HCT116 (cell line): ENCODE results near the gene VPS33B. TPM values are rescaled to one million over a fixed set of nuclear protein-coding genes. Genes with fewer than 3 reads are reported as not detected.

Experiments
- ATAC-seq: fragments of 200-7000 bp; cut with Tn5 transposase; 2 replicates; pipeline ENCODE4 v1.9.1; 2020; ENCODE audit warnings: mild to moderate bottlenecking, moderate library complexity
- BruUV-seq: library from RNA; stranded (reverse); fragments of 400-500 nt; replicated peaks from 2 replicates; lab custom pipeline; 2021; lab: Mats Ljungman, UMichigan
- CTCF ChIA-PET: fragments of 300-600 bp; sonication (Branson Sonifier 250); formaldehyde crosslinking; loops from one replicate; lab custom pipeline; 2021; ENCODE audit warnings: antibody characterized with exemption; lab: Charles Lee
- POLR2A ChIA-PET: fragments of 300-600, 350-600 bp; sonication (Branson Sonifier 250); formaldehyde crosslinking; loops from one replicate; lab custom pipeline; 2021; ENCODE audit warnings: antibody characterized with exemption; lab: Charles Lee
- RAD21 ChIA-PET, 2 experiments: fragments of 300-600 bp; sonication (Branson Sonifier 250); formaldehyde crosslinking; loops; one replicate each; lab custom pipeline; 2023; ENCODE audit warnings: low total read pairs in 2 of 2; ENCODE audit not compliant: uncharacterized antibody in 2 of 2, unreplicated experiment in 2 of 2, low non-redundant PET in 1 of 2; lab: Charles Lee
- DNase-seq: peaks from one replicate; pipeline ENCODE4 v3.0.0-alpha.2; 2010; ENCODE audit warnings: low read depth, low spot score
- H2AFZ ChIP-seq: fragments of 200-600 bp; shearing (Covaris generic), sonication (generic); 2 replicates; pipeline ENCODE4 v1.6.1; 2017; ENCODE audit warnings: low read depth, mixed run types, mixed read lengths, antibody characterized with exemption, low read length; ENCODE audit not compliant: poor library complexity, severe bottlenecking
- H3K27ac ChIP-seq: 2 replicates; pipeline ENCODE4 v1.5.1; 2012; ENCODE audit warnings: low read depth, low read length
- H3K27me3 ChIP-seq: fragments of 200-600 bp; sonication (generic); 2 replicates; pipeline ENCODE4 v1.6.1; 2016; ENCODE audit warnings: mixed run types, low read length, mixed read lengths; ENCODE audit not compliant: insufficient read depth
- H3K36me3 ChIP-seq, 2 experiments: fragments of 200-500 bp in 1 of 2; fragments of 200-600 bp in 1 of 2; sonication (Bioruptor generic) in 1 of 2; sonication (generic) in 1 of 2; 2 replicates each; pipeline versions ENCODE4 v1.5.1 to v1.6.1; 2014 to 2016; ENCODE audit warnings: low read length in 2 of 2, inconsistent platforms in 1 of 2, mixed read lengths in 1 of 2, mixed run types in 1 of 2; ENCODE audit not compliant: insufficient read depth in 2 of 2, control insufficient read depth in 1 of 2
- H3K4me1 ChIP-seq, 2 experiments: fragments of 200-600 bp in 1 of 2; sonication (generic) in 1 of 2; 2 replicates each; pipeline versions ENCODE4 v1.5.1 to v1.6.1; 2012 to 2017; ENCODE audit warnings: low read length in 2 of 2, inconsistent platforms in 1 of 2, mild to moderate bottlenecking in 1 of 2, mixed read lengths in 1 of 2, mixed run types in 1 of 2, moderate library complexity in 1 of 2; ENCODE audit not compliant: insufficient read depth in 2 of 2, control insufficient read depth in 1 of 2
- H3K4me2 ChIP-seq: fragments of 200-600 bp; sonication (generic); 2 replicates; pipeline ENCODE4 v1.6.1; 2017; ENCODE audit warnings: mixed run types, low read length, mixed read lengths
- H3K4me3 ChIP-seq, 2 experiments: fragments of 200-600 bp in 1 of 2; sonication (generic) in 1 of 2; replicated peaks in 1 of 2; 2 replicates each; pipeline ENCODE4 v1.5.1; 2011 to 2016; ENCODE audit warnings: low read length in 2 of 2, control low read depth in 1 of 2, low read depth in 1 of 2, mild to moderate bottlenecking in 1 of 2, mixed read lengths in 1 of 2, mixed run types in 1 of 2
- H3K79me2 ChIP-seq: fragments of 200-600 bp; sonication (generic); 2 replicates; pipeline ENCODE4 v1.6.1; 2017; ENCODE audit warnings: mild to moderate bottlenecking, mixed run types, low read length, moderate library complexity, mixed read lengths; ENCODE audit not compliant: insufficient read depth
- H3K9ac ChIP-seq: fragments of 200-600 bp; sonication (generic); 2 replicates; pipeline ENCODE4 v1.6.1; 2016; ENCODE audit warnings: low read length, mixed read lengths
- H3K9me2 ChIP-seq: fragments of 200-600 bp; sonication (generic), shearing (Covaris generic); 2 replicates; pipeline ENCODE4 v1.6.1; 2017; ENCODE audit warnings: mixed run types, mild to moderate bottlenecking, moderate library complexity; ENCODE audit not compliant: insufficient read depth
- H3K9me3 ChIP-seq, 2 experiments: fragments of 200-500 bp in 1 of 2; fragments of 200-600 bp in 1 of 2; sonication (Bioruptor generic) in 1 of 2; sonication (generic) in 1 of 2; 2 replicates each; pipeline ENCODE4 v1.6.1; 2014 to 2017; ENCODE audit warnings: low read length in 2 of 2, mixed read lengths in 2 of 2, inconsistent platforms in 1 of 2, low read depth in 1 of 2, mild to moderate bottlenecking in 1 of 2, mixed run types in 1 of 2, moderate library complexity in 1 of 2; ENCODE audit not compliant: control insufficient read depth in 1 of 2, insufficient read depth in 1 of 2
- H4K20me1 ChIP-seq: fragments of 200-600 bp; sonication (generic), shearing (Covaris generic); 2 replicates; pipeline ENCODE4 v1.6.1; 2017; ENCODE audit warnings: mixed run types, mild to moderate bottlenecking, moderate library complexity; ENCODE audit not compliant: insufficient read depth
- ATF3 ChIP-seq: IDR thresholded peaks from 2 replicates; pipeline ENCODE4 v1.6.1; 2012
- CBX3 ChIP-seq: IDR thresholded peaks from 2 replicates; pipeline ENCODE4 v1.6.1; 2012; ENCODE audit warnings: low read depth
- CEBPB ChIP-seq: IDR thresholded peaks from 2 replicates; pipeline ENCODE4 v1.6.1; 2012; ENCODE audit warnings: low read depth
- ELF1 ChIP-seq: IDR thresholded peaks from 2 replicates; pipeline ENCODE4 v1.6.1; 2012; ENCODE audit warnings: low read depth, borderline replicate concordance
- EZH2 ChIP-seq: fragments of 200-600 bp; sonication (generic); IDR thresholded peaks from 2 replicates; pipeline ENCODE4 v1.6.1; 2017; ENCODE audit warnings: antibody characterized with exemption, mixed run types
- EZH2phosphoT487 ChIP-seq: fragments of 200-600 bp; IDR thresholded peaks from 2 replicates; pipeline ENCODE4 v1.6.1; 2018; ENCODE audit warnings: antibody characterized with exemption, borderline replicate concordance
- FOSL1 ChIP-seq: IDR thresholded peaks from 2 replicates; pipeline ENCODE4 v1.6.1; 2012; ENCODE audit warnings: low read depth
- JUND ChIP-seq: IDR thresholded peaks from 2 replicates; pipeline ENCODE4 v1.6.1; 2012
- MAX ChIP-seq: IDR thresholded peaks from 2 replicates; pipeline ENCODE4 v1.6.1; 2012
- POLR2A ChIP-seq: IDR thresholded peaks from 2 replicates; pipeline ENCODE4 v1.7.0; 2011; ENCODE audit warnings: borderline replicate concordance; ENCODE audit not compliant: insufficient read depth, insufficient read length; ENCODE audit errors: extremely low read depth
- POLR2AphosphoS5 ChIP-seq: IDR thresholded peaks from 2 replicates; pipeline ENCODE4 v1.6.1; 2011; ENCODE audit warnings: mild to moderate bottlenecking, low read depth, low read length, moderate library complexity
- REST ChIP-seq: IDR thresholded peaks from 2 replicates; pipeline ENCODE4 v1.6.1; 2012; ENCODE audit warnings: low read depth
- SIN3A ChIP-seq: IDR thresholded peaks from 2 replicates; pipeline ENCODE4 v1.6.1; 2012; ENCODE audit warnings: low read depth
- SRF ChIP-seq: IDR thresholded peaks from 2 replicates; pipeline ENCODE4 v1.6.1; 2012; ENCODE audit warnings: low read depth
- TCF7L2 ChIP-seq: IDR thresholded peaks from 2 replicates; pipeline ENCODE4 v1.7.0; 2011; ENCODE audit warnings: borderline replicate concordance, inconsistent platforms; ENCODE audit not compliant: insufficient read depth, insufficient read length; ENCODE audit errors: extremely low read depth
- YY1 ChIP-seq: IDR thresholded peaks from 2 replicates; pipeline ENCODE4 v1.6.1; 2011; ENCODE audit warnings: low read length, low read depth, moderate library complexity, mild to moderate bottlenecking; ENCODE audit not compliant: insufficient replicate concordance; ENCODE audit errors: extremely low read depth
- intact Hi-C: fragments of 100-400 bp; cut with micrococcal nuclease; formaldehyde crosslinking; loops from 2 replicates; pipeline ENCODE4 v1.10.0; 2022
- total RNA-seq: library from RNA; stranded (reverse); gene quantifications from one replicate; pipeline ENCODE4 v1.2.1, GENCODE V29; 2021; ENCODE audit not compliant: unreplicated experiment

VPS33B gene
- total RNA-seq, 1 experiment from 2014 or later = 23.1 TPM

GRCh38 chr15:90960298-90961091 is 61.9 kb downstream of the VPS33B start:
- no peak overlapping the region for H3K9ac ChIP-seq
- TF ChIP-seq CEBPB (no peak), CBX3 (no peak), EZH2phosphoT487 (no peak), POLR2AphosphoS5 (no peak), MAX (no peak), YY1 (no peak), JUND (no peak), SIN3A (no peak), ATF3 (no peak)
- no peaks in the 10 kb centered on the region for H3K9me2 ChIP-seq
- DNase-seq (no peak), ATAC-seq (no peak)
- ChIA-PET RAD21 (no interaction called here), CTCF (interaction anchor here (2.6 kb wide), 1 partner anchor 26 kb away, joined by 8 read pairs; the partner anchor contains the start of gene UNC45A), POLR2A (no interaction called here)
- H3K79me2 ChIP-seq = peaks cover 42% of the 10 kb centered on the region
- intact Hi-C loops = no loop called here
- peaks cover 6 to 9% of the 10 kb centered on the region in 2 experiments for H3K4me1 ChIP-seq
- no peak overlapping the region for H3K4me2 ChIP-seq
- no peak overlapping the region for H3K27ac ChIP-seq
- peaks cover 21 to 24% of the 10 kb centered on the region in 2 experiments; a peak in 3 of 4 replicates for H3K36me3 ChIP-seq
- BruUV-seq = no TSS peak
- no peaks in the 10 kb centered on the region for H3K9me3 ChIP-seq
- no peaks in the 10 kb centered on the region for H3K27me3 ChIP-seq
- H3K4me3 ChIP-seq = no peak overlapping the region
- H2AFZ ChIP-seq = no peak overlapping the region
- no peaks in the 10 kb centered on the region for H4K20me1 ChIP-seq

GRCh38 chr15:90959894-90960293 is 62.5 kb downstream of the VPS33B start:
- Histone ChIP-seq H3K4me3 (no peak overlapping the region), H3K27me3 (no peaks in the 10 kb centered on the region), H3K27ac (no peak overlapping the region), H3K4me1 (peaks cover 6 to 11% of the 10 kb centered on the region in 2 experiments), H3K9ac (no peak overlapping the region), H2AFZ (no peak overlapping the region), H3K36me3 (peaks cover 21 to 24% of the 10 kb centered on the region in 2 experiments; a peak in 3 of 4 replicates), H3K9me2 (no peaks in the 10 kb centered on the region), H3K79me2 (peaks cover 45% of the 10 kb centered on the region), H3K9me3 (no peaks in the 10 kb centered on the region), H3K4me2 (no peak overlapping the region), H4K20me1 (no peaks in the 10 kb centered on the region)
- DNase-seq (no peak), ATAC-seq (no peak)
- CTCF ChIA-PET = interaction anchor here (2.6 kb wide), 1 partner anchor 25 kb away, joined by 8 read pairs; the partner anchor contains the start of gene UNC45A
- RAD21 ChIA-PET = no interaction called here
- no TSS peak for BruUV-seq
- POLR2A ChIA-PET = no interaction called here
- intact Hi-C loops = no loop called here
- TF ChIP-seq SIN3A (no peak), POLR2A (no peak), SRF (no peak), REST (no peak), ELF1 (no peak), POLR2AphosphoS5 (no peak), FOSL1 (no peak), TCF7L2 (no peak), CBX3 (no peak), EZH2 (no peak)
